ENCODE data around the gene GLB1L.

GRCh38 chr2:219197388-219197787 is 47.9 kb downstream of the GLB1L start:
- TF ChIP-seq CTCF (IDR thresholded peaks at IDR 0.05) (no peak), MAX (IDR thresholded peaks at IDR 0.05; ENCODE audit: low read depth) (no peak), YY1 (IDR thresholded peaks at IDR 0.05; ENCODE audit: low read depth) (no peak), RAD21 (IDR thresholded peaks at IDR 0.05; ENCODE audit: low read length) (no peak), POLR2AphosphoS5 (IDR thresholded peaks at IDR 0.05; ENCODE audit: low read depth, low read length) (no peak), EP300 (IDR thresholded peaks at IDR 0.05; ENCODE audit: borderline replicate concordance in 1 of 2, low read depth in 1 of 2, low read length in 1 of 2) (no peak), EZH2phosphoT487 (IDR thresholded peaks at IDR 0.05; ENCODE audit: borderline replicate concordance, low read depth) (no peak), REST (IDR thresholded peaks at IDR 0.05; ENCODE audit: low read depth, low read length) (no peak), TAF1 (IDR thresholded peaks at IDR 0.05; ENCODE audit: borderline replicate concordance, low read depth, low read length) (no peak), SIN3A (IDR thresholded peaks at IDR 0.05; ENCODE audit: borderline replicate concordance, low read depth, low read length) (no peak), GABPA (IDR thresholded peaks at IDR 0.05; ENCODE audit: low read depth) (no peak)
